SK-N-SH (cell line): ENCODE measurements around the gene KLF13. TPM values are rescaled to one million over a fixed set of nuclear protein-coding genes. Genes with fewer than 3 reads are reported as not detected.

Experiments
- CTCF ChIA-PET: fragments of 300-600, 350-600 bp; formaldehyde crosslinking; extraction: SDS; loops from one replicate; lab custom pipeline; 2021; lab: Yijun Ruan, JAX
- POLR2A ChIA-PET: fragments of 350-600 bp; sonication (Branson Sonifier 250); formaldehyde crosslinking; extraction: SDS; loops from one replicate; lab custom pipeline; 2020; ENCODE audit warnings: antibody characterized with exemption, inconsistent platforms; lab: Yijun Ruan, JAX
- DNase-seq: peaks from one replicate; pipeline ENCODE4 v3.0.0; 2012
- H2AFZ ChIP-seq: fragments of 200-600 bp; sonication (generic); 2 replicates; pipeline ENCODE4 v1.8.1; 2016; ENCODE audit warnings: antibody characterized with exemption, mild to moderate bottlenecking, low read depth
- H3F3A ChIP-seq: fragments of 200-600 bp; sonication (generic); replicated peaks from 2 replicates; pipeline ENCODE3; 2016; ENCODE audit warnings: antibody characterized with exemption, mild to moderate bottlenecking; ENCODE audit not compliant: insufficient read depth
- H3K27ac ChIP-seq, 2 experiments: fragments of 200-500 bp in 1 of 2; fragments of 200-600 bp in 1 of 2; sonication (Bioruptor generic) in 1 of 2; sonication (generic), shearing (Covaris generic) in 1 of 2; 2 replicates each; pipeline versions ENCODE4 v1.5.1 to v1.6.1; 2014 to 2016; ENCODE audit warnings: low read depth in 2 of 2, inconsistent platforms in 1 of 2, low read length in 1 of 2, mild to moderate bottlenecking in 1 of 2, mixed read lengths in 1 of 2
- H3K27me3 ChIP-seq: fragments of 200-600 bp; sonication (generic), shearing (Covaris generic); 2 replicates; pipeline ENCODE4 v1.6.1; 2016; ENCODE audit warnings: mixed run types; ENCODE audit not compliant: insufficient read depth
- H3K36me3 ChIP-seq, 2 experiments: fragments of 200-500 bp in 1 of 2; fragments of 200-600 bp in 1 of 2; sonication (Bioruptor generic) in 1 of 2; sonication (generic) in 1 of 2; replicated peaks in 1 of 2; 2 replicates each; pipeline versions ENCODE3 to v1.5.1; 2014 to 2016; ENCODE audit warnings: low read length in 1 of 2, mild to moderate bottlenecking in 1 of 2; ENCODE audit not compliant: insufficient read depth in 2 of 2, control insufficient read depth in 1 of 2
- H3K4me1 ChIP-seq, 2 experiments: fragments of 200-500 bp in 1 of 2; fragments of 200-600 bp in 1 of 2; sonication (Bioruptor generic) in 1 of 2; sonication (generic), shearing (Covaris generic) in 1 of 2; 2 replicates each; pipeline versions ENCODE4 v1.5.1 to v1.6.1; 2014 to 2016; ENCODE audit warnings: low read depth in 1 of 2, low read length in 1 of 2, mixed run types in 1 of 2; ENCODE audit not compliant: insufficient read depth in 2 of 2, control insufficient read depth in 1 of 2
- H3K4me2 ChIP-seq: fragments of 200-600 bp; sonication (generic), shearing (Covaris generic); 2 replicates; pipeline ENCODE4 v1.6.1; 2017; ENCODE audit warnings: mixed run types
- H3K4me3 ChIP-seq, 2 experiments: fragments of 200-500 bp in 1 of 2; fragments of 200-600 bp in 1 of 2; sonication (Bioruptor generic) in 1 of 2; sonication (generic), shearing (Covaris generic) in 1 of 2; 2 replicates each; pipeline versions ENCODE4 v1.5.1 to v1.8.1; 2014 to 2016; ENCODE audit warnings: low read depth in 2 of 2, inconsistent platforms in 1 of 2, low read length in 1 of 2, mild to moderate bottlenecking in 1 of 2, mixed read lengths in 1 of 2, moderate library complexity in 1 of 2
- H3K79me2 ChIP-seq: fragments of 200-600 bp; sonication (generic); 2 replicates; pipeline ENCODE4 v1.8.1; 2017; ENCODE audit warnings: mild to moderate bottlenecking; ENCODE audit not compliant: insufficient read depth
- H3K9ac ChIP-seq: fragments of 200-600 bp; sonication (generic); 2 replicates; pipeline ENCODE4 v1.6.1; 2017; ENCODE audit warnings: mixed run types
- H3K9me2 ChIP-seq: fragments of 200-600 bp; sonication (generic); 2 replicates; pipeline ENCODE4 v1.6.1; 2017; ENCODE audit warnings: mixed run types
- H3K9me3 ChIP-seq: fragments of 200-600 bp; sonication (generic); 2 replicates; pipeline ENCODE4 v1.6.1; 2017; ENCODE audit warnings: mixed run types, mild to moderate bottlenecking, moderate library complexity
- H4K20me1 ChIP-seq: fragments of 200-600 bp; sonication (generic); 2 replicates; pipeline ENCODE4 v1.6.1; 2017; ENCODE audit warnings: mild to moderate bottlenecking, mixed run types; ENCODE audit not compliant: insufficient read depth
- CHD2 ChIP-seq: fragments of 150-350 bp; IDR thresholded peaks from 2 replicates; pipeline ENCODE4 v1.6.1; 2018; ENCODE audit warnings: low read length; ENCODE audit not compliant: partially characterized antibody
- ELF1 ChIP-seq: IDR thresholded peaks from 2 replicates; pipeline ENCODE4 v1.4.0; 2012
- FOSL2 ChIP-seq: IDR thresholded peaks from 2 replicates; pipeline ENCODE4 v1.4.0; 2012; ENCODE audit warnings: low read depth, mild to moderate bottlenecking, moderate library complexity, borderline replicate concordance
- FOXJ3 ChIP-seq: sonication (generic); formaldehyde crosslinking; IDR thresholded peaks from 2 replicates; pipeline ENCODE4 v1.5.1; 2020; ENCODE audit warnings: mild to moderate bottlenecking, missing genetic modification reagents
- FOXM1 ChIP-seq: IDR thresholded peaks from 2 replicates; pipeline ENCODE4 v1.4.0; 2012; ENCODE audit warnings: low read depth, mild to moderate bottlenecking
- GATA2 ChIP-seq: sonication (generic); formaldehyde crosslinking; IDR thresholded peaks from 2 replicates; pipeline ENCODE4 v1.5.0; 2020; ENCODE audit warnings: mild to moderate bottlenecking, missing genetic modification reagents
- MXI1 ChIP-seq: IDR thresholded peaks from 2 replicates; pipeline ENCODE4 v1.6.1; 2012; ENCODE audit warnings: mild to moderate bottlenecking, low read depth, low read length, improper control_type of control experiment
- NFIC ChIP-seq: IDR thresholded peaks from 2 replicates; pipeline ENCODE4 v1.4.0; 2012; ENCODE audit warnings: borderline replicate concordance
- POLR2AphosphoS5 ChIP-seq: IDR thresholded peaks from 2 replicates; pipeline ENCODE4 v1.6.1; 2012; ENCODE audit warnings: low read depth, low read length
- RCOR1 ChIP-seq: fragments of 150-350 bp; IDR thresholded peaks from 2 replicates; pipeline ENCODE4 v1.6.1; 2017; ENCODE audit warnings: antibody characterized with exemption, low read length
- SIN3A ChIP-seq: IDR thresholded peaks from 2 replicates; pipeline ENCODE4 v1.6.1; 2012; ENCODE audit warnings: low read depth, mild to moderate bottlenecking, low read length, moderate library complexity, borderline replicate concordance
- SMC3 ChIP-seq: IDR thresholded peaks from 2 replicates; pipeline ENCODE4 v1.6.1; 2012; ENCODE audit warnings: low read depth, low read length, improper control_type of control experiment
- TAF1 ChIP-seq: IDR thresholded peaks from 2 replicates; pipeline ENCODE4 v1.6.1; 2012; ENCODE audit warnings: low read depth, mild to moderate bottlenecking, low read length, moderate library complexity, borderline replicate concordance
- WGBS: methylation state at CpG from one replicate; pipeline ENCODE4 v1.1.6; 2017; ENCODE audit warnings: low lambda C conversion rate; 5-methylcytosine and 5-hydroxymethylcytosine counted together
- polyA plus RNA-seq, 3 experiments: library from polyadenylated mRNA; depleted of rRNA; stranded (reverse); fragments of >200 nt; gene quantifications; 2 replicates each; pipeline ENCODE4 v1.2.3, GENCODE V29; 2012
- TF ChIP-seq, protein P1 (sequence below): IDR thresholded peaks from 2 replicates; pipeline ENCODE4 v1.6.1; 2012; ENCODE audit warnings: mild to moderate bottlenecking, low read depth, low read length, moderate library complexity
- TF ChIP-seq, protein P2 (sequence below): IDR thresholded peaks from 2 replicates; pipeline ENCODE4 v1.4.0; 2012; ENCODE audit warnings: low read depth, borderline replicate concordance
- TF ChIP-seq, protein P3 (sequence below): fragments of 150-350 bp; IDR thresholded peaks from 2 replicates; pipeline ENCODE4 v1.6.1; 2017; ENCODE audit warnings: antibody characterized with exemption, low read length, low read depth, borderline replicate concordance

Gene KLF13
- polyA plus RNA-seq, 1 of the 3 experiments (the other 2 are of a cell fraction) = 7.1 TPM

DNA sequence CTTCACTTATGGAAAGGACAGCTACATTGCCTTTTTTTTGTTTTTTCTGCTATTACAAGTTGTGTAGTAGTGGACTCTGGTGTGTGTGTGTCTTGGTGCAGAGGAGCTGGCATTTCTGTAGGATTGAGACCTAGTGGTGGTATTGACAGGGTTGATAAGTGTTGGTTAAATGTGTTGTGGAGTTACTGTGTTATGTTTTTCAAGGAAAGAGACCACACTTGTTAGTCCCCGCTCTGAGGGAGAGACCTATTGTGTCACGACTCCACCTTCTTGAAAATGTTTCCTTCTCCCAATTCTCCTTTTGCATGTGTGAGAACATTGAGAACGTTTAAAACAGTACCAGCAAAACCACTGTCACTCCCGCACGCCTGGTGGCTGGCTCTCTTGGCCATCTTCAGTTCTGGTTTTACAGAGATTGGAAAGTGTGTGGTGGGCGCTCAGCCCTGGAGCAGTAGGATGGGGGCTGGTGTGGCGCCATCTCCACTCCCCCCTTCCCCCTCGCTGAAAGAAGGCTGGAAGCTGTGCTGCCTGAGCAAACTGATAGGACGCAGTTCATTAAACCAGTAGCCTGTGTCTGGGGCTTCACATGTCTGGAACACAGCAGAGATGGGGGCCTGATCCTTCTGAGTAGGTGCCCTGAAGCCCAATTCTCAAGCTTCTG lies 5.5 kb downstream of the KLF13 start:
- Histone ChIP-seq H3K4me1 (peaks cover 0 to 70% of the 10 kb centered on the region in 2 experiments; a peak in 1 of 4 replicates), H3F3A (peaks cover 5% of the 10 kb centered on the region), H3K27me3 (no peaks in the 10 kb centered on the region), H3K27ac (peak overlapping the region in 1 of 2 experiments; percentile 79; a peak in 2 of 4 replicates)
- CTCF ChIA-PET = interaction anchor here (1.0 to 1.6 kb wide), 5 partner anchors 12 to 158 kb away, joined by 3 to 6 read pairs (median 3); no protein-coding TSS in a partner anchor
- TF ChIP-seq FOSL2 (no peak), SIN3A (no peak), ELF1 (no peak), TAF1 (no peak), POLR2AphosphoS5 (no peak), CHD2 (peak; percentile 65), NFIC (no peak), MXI1 (peak; percentile 63; the same call in 1 of the 2 replicates), GATA2 (peak; percentile 7; the same call in 1 of the 2 replicates)
- TF ChIP-seq, all 33 proteins: peak for 3
- Histone ChIP-seq H3K4me3 (no peak overlapping the region), H3K9me2 (no peaks in the 10 kb centered on the region), H3K36me3 (no peaks in the 10 kb centered on the region), H2AFZ (no peak overlapping the region), H3K9ac (no peak overlapping the region), H3K4me2 (no peak overlapping the region), H3K79me2 (peaks cover 73% of the 10 kb centered on the region), H3K9me3 (no peaks in the 10 kb centered on the region), H4K20me1 (peaks cover 81% of the 10 kb centered on the region)
- WGBS = 80% methylated on average over 9 of the region's 9 CpGs
- POLR2A ChIA-PET = no interaction called here
- peak; percentile 71 for DNase-seq

DNA sequence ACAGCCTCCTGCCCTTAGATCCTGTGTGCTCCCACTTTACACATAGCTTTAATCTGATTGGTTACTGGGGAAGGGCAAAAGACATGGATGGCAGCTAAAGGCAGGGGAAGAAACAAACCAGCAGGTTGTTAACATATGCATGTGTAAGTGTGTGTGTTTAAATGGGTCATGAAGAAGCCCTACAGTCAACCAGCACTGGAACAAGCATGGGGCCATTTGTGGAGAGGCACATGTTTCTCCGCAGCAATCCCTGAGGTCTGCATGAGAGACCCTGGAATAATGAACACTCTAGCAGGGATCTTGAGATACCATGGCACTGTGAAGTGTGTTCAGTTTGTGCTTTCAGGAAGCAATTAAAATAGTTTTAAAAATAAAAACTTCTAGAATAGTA lies 6.0 kb downstream of the KLF13 start:
- H3K4me1 ChIP-seq = peaks cover 0 to 74% of the 10 kb centered on the region in 2 experiments; a peak in 1 of 4 replicates
- H3K36me3 ChIP-seq = no peaks in the 10 kb centered on the region
- H3F3A ChIP-seq = peaks cover 5% of the 10 kb centered on the region
- no peaks in the 10 kb centered on the region for H3K9me2 ChIP-seq
- peaks cover 86% of the 10 kb centered on the region for H4K20me1 ChIP-seq
- H3K9me3 ChIP-seq = no peaks in the 10 kb centered on the region
- H3K9ac ChIP-seq = no peak overlapping the region
- H3K27me3 ChIP-seq = no peaks in the 10 kb centered on the region
- H3K27ac ChIP-seq = peak overlapping the region in 1 of 2 experiments; percentile 79; a peak in 2 of 4 replicates
- H3K4me3 ChIP-seq = no peak overlapping the region
- H3K4me2 ChIP-seq = no peak overlapping the region
- H3K79me2 ChIP-seq = peaks cover 77% of the 10 kb centered on the region
- no peak for DNase-seq
- ChIA-PET POLR2A (no interaction called here), CTCF (interaction anchor here (1.0 to 1.6 kb wide), 5 partner anchors 12 to 158 kb away, joined by 3 to 6 read pairs (median 3); no protein-coding TSS in a partner anchor)
- 100% methylated on average over 1 of the region's 1 CpG for WGBS
- TF ChIP-seq FOXM1 (no peak), MXI1 (no peak; the same call in 1 of the 2 replicates), FOSL2 (no peak), FOXJ3 (CRISPR knock-in tag) (no peak), GATA2 (no peak), TAF1 (no peak), SMC3 (no peak), RCOR1 (no peak)
- TF ChIP-seq, protein P1, sequence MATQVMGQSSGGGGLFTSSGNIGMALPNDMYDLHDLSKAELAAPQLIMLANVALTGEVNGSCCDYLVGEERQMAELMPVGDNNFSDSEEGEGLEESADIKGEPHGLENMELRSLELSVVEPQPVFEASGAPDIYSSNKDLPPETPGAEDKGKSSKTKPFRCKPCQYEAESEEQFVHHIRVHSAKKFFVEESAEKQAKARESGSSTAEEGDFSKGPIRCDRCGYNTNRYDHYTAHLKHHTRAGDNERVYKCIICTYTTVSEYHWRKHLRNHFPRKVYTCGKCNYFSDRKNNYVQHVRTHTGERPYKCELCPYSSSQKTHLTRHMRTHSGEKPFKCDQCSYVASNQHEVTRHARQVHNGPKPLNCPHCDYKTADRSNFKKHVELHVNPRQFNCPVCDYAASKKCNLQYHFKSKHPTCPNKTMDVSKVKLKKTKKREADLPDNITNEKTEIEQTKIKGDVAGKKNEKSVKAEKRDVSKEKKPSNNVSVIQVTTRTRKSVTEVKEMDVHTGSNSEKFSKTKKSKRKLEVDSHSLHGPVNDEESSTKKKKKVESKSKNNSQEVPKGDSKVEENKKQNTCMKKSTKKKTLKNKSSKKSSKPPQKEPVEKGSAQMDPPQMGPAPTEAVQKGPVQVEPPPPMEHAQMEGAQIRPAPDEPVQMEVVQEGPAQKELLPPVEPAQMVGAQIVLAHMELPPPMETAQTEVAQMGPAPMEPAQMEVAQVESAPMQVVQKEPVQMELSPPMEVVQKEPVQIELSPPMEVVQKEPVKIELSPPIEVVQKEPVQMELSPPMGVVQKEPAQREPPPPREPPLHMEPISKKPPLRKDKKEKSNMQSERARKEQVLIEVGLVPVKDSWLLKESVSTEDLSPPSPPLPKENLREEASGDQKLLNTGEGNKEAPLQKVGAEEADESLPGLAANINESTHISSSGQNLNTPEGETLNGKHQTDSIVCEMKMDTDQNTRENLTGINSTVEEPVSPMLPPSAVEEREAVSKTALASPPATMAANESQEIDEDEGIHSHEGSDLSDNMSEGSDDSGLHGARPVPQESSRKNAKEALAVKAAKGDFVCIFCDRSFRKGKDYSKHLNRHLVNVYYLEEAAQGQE = no peak
- TF ChIP-seq, protein P2, sequence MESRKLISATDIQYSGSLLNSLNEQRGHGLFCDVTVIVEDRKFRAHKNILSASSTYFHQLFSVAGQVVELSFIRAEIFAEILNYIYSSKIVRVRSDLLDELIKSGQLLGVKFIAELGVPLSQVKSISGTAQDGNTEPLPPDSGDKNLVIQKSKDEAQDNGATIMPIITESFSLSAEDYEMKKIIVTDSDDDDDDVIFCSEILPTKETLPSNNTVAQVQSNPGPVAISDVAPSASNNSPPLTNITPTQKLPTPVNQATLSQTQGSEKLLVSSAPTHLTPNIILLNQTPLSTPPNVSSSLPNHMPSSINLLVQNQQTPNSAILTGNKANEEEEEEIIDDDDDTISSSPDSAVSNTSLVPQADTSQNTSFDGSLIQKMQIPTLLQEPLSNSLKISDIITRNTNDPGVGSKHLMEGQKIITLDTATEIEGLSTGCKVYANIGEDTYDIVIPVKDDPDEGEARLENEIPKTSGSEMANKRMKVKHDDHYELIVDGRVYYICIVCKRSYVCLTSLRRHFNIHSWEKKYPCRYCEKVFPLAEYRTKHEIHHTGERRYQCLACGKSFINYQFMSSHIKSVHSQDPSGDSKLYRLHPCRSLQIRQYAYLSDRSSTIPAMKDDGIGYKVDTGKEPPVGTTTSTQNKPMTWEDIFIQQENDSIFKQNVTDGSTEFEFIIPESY = no peak
- TF ChIP-seq, protein P3, sequence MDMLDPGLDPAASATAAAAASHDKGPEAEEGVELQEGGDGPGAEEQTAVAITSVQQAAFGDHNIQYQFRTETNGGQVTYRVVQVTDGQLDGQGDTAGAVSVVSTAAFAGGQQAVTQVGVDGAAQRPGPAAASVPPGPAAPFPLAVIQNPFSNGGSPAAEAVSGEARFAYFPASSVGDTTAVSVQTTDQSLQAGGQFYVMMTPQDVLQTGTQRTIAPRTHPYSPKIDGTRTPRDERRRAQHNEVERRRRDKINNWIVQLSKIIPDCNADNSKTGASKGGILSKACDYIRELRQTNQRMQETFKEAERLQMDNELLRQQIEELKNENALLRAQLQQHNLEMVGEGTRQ = no peak
- H2AFZ ChIP-seq = no peak overlapping the region
